Suprapubic skin (tissue), 4 donors: ENCODE data around the gene LPAR1.

ENCODE experiments used
- EP300 ChIP-seq: sonication (generic); formaldehyde crosslinking; IDR thresholded peaks from one replicate; pipeline ENCODE4 v1.6.1; 2017; ENCODE audit warnings: antibody characterized with exemption
- POLR2A ChIP-seq, 2 donors: fragments of 450-650 bp; IDR thresholded peaks; one replicate each; pipeline ENCODE4 v1.6.1; 2017; ENCODE audit warnings: antibody characterized with exemption in 2 of 2, mild to moderate bottlenecking in 2 of 2, moderate library complexity in 2 of 2
- POLR2AphosphoS5 ChIP-seq, 3 donors: sonication (generic); formaldehyde crosslinking; IDR thresholded peaks; one replicate each; pipeline ENCODE4 v1.6.1; 2017; ENCODE audit warnings: antibody characterized with exemption in 3 of 3
- TF ChIP-seq, protein P1 (sequence below), 2 donors: fragments of 200-600 bp in 1 of 2; fragments of 450-650 bp in 1 of 2; sonication (generic) in 1 of 2; IDR thresholded peaks; one replicate each; pipeline ENCODE4 v1.5.1; 2016 to 2019; ENCODE audit warnings: antibody characterized with exemption in 2 of 2, mild to moderate bottlenecking in 1 of 2, moderate library complexity in 1 of 2

DNA sequence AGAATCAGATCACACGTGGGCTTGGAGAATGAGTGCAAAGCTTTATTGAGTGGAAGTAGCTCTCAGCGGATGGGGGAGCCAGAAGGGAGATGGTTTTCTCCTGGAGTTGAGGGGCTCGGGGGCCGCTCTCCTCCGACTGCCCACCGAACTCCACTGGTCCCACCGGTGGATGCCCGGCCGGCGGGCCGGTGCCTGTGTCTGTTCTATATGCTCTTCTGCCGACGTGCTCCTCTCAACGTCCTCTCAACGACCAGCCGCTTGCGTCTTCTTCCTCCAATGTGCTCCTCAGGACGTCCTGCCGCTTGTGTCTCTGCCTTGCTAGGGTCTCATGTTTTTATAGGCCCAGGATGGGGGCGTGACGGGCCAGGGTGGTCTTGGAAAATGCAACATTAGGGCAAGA is 207.8 kb downstream of the LPAR1 start:
- TF ChIP-seq POLR2A (IDR thresholded peaks at IDR 0.05) (no peak), EP300 (no peak), POLR2AphosphoS5 (IDR thresholded peaks at IDR 0.05) (no peak)
- TF ChIP-seq, protein P1, sequence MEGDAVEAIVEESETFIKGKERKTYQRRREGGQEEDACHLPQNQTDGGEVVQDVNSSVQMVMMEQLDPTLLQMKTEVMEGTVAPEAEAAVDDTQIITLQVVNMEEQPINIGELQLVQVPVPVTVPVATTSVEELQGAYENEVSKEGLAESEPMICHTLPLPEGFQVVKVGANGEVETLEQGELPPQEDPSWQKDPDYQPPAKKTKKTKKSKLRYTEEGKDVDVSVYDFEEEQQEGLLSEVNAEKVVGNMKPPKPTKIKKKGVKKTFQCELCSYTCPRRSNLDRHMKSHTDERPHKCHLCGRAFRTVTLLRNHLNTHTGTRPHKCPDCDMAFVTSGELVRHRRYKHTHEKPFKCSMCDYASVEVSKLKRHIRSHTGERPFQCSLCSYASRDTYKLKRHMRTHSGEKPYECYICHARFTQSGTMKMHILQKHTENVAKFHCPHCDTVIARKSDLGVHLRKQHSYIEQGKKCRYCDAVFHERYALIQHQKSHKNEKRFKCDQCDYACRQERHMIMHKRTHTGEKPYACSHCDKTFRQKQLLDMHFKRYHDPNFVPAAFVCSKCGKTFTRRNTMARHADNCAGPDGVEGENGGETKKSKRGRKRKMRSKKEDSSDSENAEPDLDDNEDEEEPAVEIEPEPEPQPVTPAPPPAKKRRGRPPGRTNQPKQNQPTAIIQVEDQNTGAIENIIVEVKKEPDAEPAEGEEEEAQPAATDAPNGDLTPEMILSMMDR (IDR thresholded peaks at IDR 0.05) = no peak
